Body of pancreas (tissue), 4 donors: Measurements from ENCODE around the gene BICD1. TPM values are rescaled to one million over a fixed set of nuclear protein-coding genes. Genes with fewer than 3 reads are reported as not detected.

Experiments used
- ATAC-seq: fragments of 150-250 bp; one replicate; pipeline ENCODE4 v1.9.1; 2016
- DNase-seq, 4 donors: peaks; one replicate each; pipeline ENCODE4 v3.0.0-alpha.2; 2019
- H3K27ac ChIP-seq, 4 donors: fragments of 200-600 bp; sonication (generic); 1 replicate in 3 of 4; 2 replicates in 1 of 4; pipeline versions ENCODE4 v1.5.1 to v1.6.1; 2016 to 2019; ENCODE audit warnings: mild to moderate bottlenecking in 1 of 4, mixed read lengths in 1 of 4, moderate library complexity in 1 of 4
- H3K27me3 ChIP-seq, 2 donors: fragments of 200-600 bp; sonication (generic); one replicate each; pipeline ENCODE4 v1.6.0; 2016; ENCODE audit warnings: mild to moderate bottlenecking in 1 of 2
- H3K36me3 ChIP-seq, 2 donors: fragments of 200-600 bp; sonication (generic); replicated peaks in 1 of 2; 2 replicates each; pipeline ENCODE4 v1.5.1; 2016; ENCODE audit warnings: low read depth in 2 of 2; ENCODE audit not compliant: insufficient read depth in 1 of 2
- H3K4me1 ChIP-seq: fragments of 200-600 bp; sonication (generic); one replicate; pipeline ENCODE4 v1.6.0; 2016
- H3K4me3 ChIP-seq, 2 donors: fragments of 200-600 bp; sonication (generic); 1 replicate in 1 of 2; 2 replicates in 1 of 2; pipeline ENCODE4 v1.5.1; 2016 to 2019
- H3K9me3 ChIP-seq, 3 donors: fragments of 200-600 bp; sonication (generic); 1 replicate in 2 of 3; 2 replicates in 1 of 3; pipeline ENCODE4 v1.5.1; 2016
- CTCF ChIP-seq, 7 experiments: fragments of 450-650 bp in 4 of 7; fragments of 200-600 bp in 3 of 7; sonication (generic) in 3 of 7; IDR thresholded peaks; one replicate each; pipeline ENCODE4 v1.5.1; 2016 to 2019; ENCODE audit warnings: antibody characterized with exemption in 7 of 7
- POLR2A ChIP-seq, 3 donors: fragments of 450-650 bp; IDR thresholded peaks; one replicate each; pipeline ENCODE4 v1.6.1; 2016; ENCODE audit warnings: antibody characterized with exemption in 3 of 3, mild to moderate bottlenecking in 2 of 3
- WGBS, 2 donors: methylation state at CpG; one replicate each; pipeline ENCODE4 v1.1.5; 2017; 5-methylcytosine and 5-hydroxymethylcytosine counted together
- intact Hi-C: fragments of 100-400 bp; cut with DNase I; formaldehyde crosslinking; loops from one replicate; pipeline ENCODE4 v1.15.1; 2023
- total RNA-seq, 2 donors: library from RNA; depleted of rRNA; stranded (reverse); fragments of >200 nt; gene quantifications; one replicate each; pipeline ENCODE4 v1.1.0, GENCODE V29; 2016

Gene BICD1
- total RNA-seq, 2 donors from 2014 or later: 3.0 to 6.2 TPM

GRCh38 chr12:32196250-32197198 is 89.9 kb downstream of the BICD1 start:
- WGBS, 2 donors: 75 to 93% methylated on average over 6 of the region's 6 CpGs
- Histone ChIP-seq H3K36me3 (no peaks in the 10 kb centered on the region), H3K4me1 (no peaks in the 10 kb centered on the region), H3K9me3 (no peaks in the 10 kb centered on the region), H3K27me3 (no peaks in the 10 kb centered on the region), H3K27ac (no peak overlapping the region), H3K4me3 (no peak overlapping the region)
- TF ChIP-seq CTCF (IDR thresholded peaks at IDR 0.05) (no peak), POLR2A (IDR thresholded peaks at IDR 0.05) (no peak)
- intact Hi-C loops: no loop called here
- ATAC-seq (no peak), DNase-seq (no peak)

DNA sequence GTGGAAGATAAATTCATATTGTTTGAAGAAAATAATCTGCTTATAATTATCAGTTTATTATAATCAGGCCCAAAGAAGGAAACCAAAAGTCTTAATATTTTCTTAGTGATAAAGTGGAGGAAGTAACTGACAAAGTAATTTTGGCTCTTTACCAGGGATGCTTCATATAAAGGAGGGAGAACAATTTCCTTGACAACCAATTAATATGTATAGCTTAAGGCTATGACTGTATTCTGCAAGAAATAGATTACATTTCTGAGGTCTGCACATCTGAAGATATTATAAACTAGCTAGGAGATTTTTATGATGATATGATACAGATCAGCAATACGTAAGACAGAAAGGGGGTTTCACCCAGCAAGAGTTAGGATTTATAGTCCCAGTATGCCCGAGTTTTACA is 90.8 kb downstream of the BICD1 start:
- no peak overlapping the region for H3K4me3 ChIP-seq
- no peaks in the 10 kb centered on the region for H3K27me3 ChIP-seq
- intact Hi-C loops: no loop called here
- WGBS, 2 donors: 62 to 81% methylated on average over 2 of the region's 2 CpGs
- H3K4me1 ChIP-seq: no peaks in the 10 kb centered on the region
- H3K9me3 ChIP-seq: no peaks in the 10 kb centered on the region
- TF ChIP-seq CTCF (IDR thresholded peaks at IDR 0.05) (no peak), POLR2A (IDR thresholded peaks at IDR 0.05) (no peak)
- DNase-seq (no peak), ATAC-seq (no peak)
- no peaks in the 10 kb centered on the region for H3K36me3 ChIP-seq
- no peak overlapping the region for H3K27ac ChIP-seq

GRCh38 chr12:32198555-32198954 is 91.9 kb downstream of the BICD1 start:
- intact Hi-C loops: no loop called here
- no peak overlapping the region for H3K27ac ChIP-seq
- H3K9me3 ChIP-seq: no peaks in the 10 kb centered on the region
- WGBS, 2 donors: 76 to 94% methylated on average over 2 of the region's 2 CpGs
- no peaks in the 10 kb centered on the region for H3K36me3 ChIP-seq
- TF ChIP-seq POLR2A (IDR thresholded peaks at IDR 0.05): no peak
- DNase-seq: no peak
- no peaks in the 10 kb centered on the region for H3K27me3 ChIP-seq
- no peaks in the 10 kb centered on the region for H3K4me1 ChIP-seq
- no peak overlapping the region for H3K4me3 ChIP-seq
- ATAC-seq: no peak

- H3K4me3 ChIP-seq: no peak overlapping the region
- no peaks in the 10 kb centered on the region for H3K9me3 ChIP-seq
- H3K27me3 ChIP-seq: no peaks in the 10 kb centered on the region
- TF ChIP-seq CTCF (IDR thresholded peaks at IDR 0.05): no peak
- no peak for TF ChIP-seq POLR2A (IDR thresholded peaks at IDR 0.05)
- no peak overlapping the region for H3K27ac ChIP-seq
- no peaks in the 10 kb centered on the region for H3K4me1 ChIP-seq
- ATAC-seq (no peak), DNase-seq (no peak)
- WGBS, 2 donors: 75 to 80% methylated on average over 2 of the region's 2 CpGs
- intact Hi-C loops: no loop called here
- no peaks in the 10 kb centered on the region for H3K36me3 ChIP-seq
Measured at GRCh38 chr12:32201096-32201495, 94.4 kb downstream of the BICD1 start.

DNA sequence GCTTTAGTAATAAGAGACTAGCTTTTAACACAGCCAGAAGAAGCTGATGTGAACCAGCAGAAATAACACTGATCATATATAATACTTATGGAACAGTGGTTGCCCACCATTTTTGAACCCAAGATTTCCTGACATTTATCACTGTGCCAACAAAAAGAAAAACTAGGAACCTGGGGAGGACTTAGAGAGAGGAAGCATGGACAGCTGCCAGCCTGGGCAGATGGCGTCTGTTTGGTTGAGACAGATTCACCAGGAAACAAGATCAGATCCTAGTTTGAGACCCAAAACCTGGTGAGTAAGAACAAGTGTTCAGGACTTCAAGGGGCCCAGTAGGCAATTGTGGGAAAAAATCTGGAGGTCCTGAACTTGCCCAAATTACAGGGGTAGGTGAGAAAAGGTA is 95.3 kb downstream of the BICD1 start:
- ATAC-seq (no peak), DNase-seq (peak in 2 of 4 donors; percentile 15 to 44)
- Histone ChIP-seq H3K27ac (no peak overlapping the region), H3K36me3 (no peaks in the 10 kb centered on the region), H3K4me3 (no peak overlapping the region), H3K4me1 (no peaks in the 10 kb centered on the region), H3K27me3 (no peaks in the 10 kb centered on the region), H3K9me3 (no peaks in the 10 kb centered on the region)
- TF ChIP-seq POLR2A (IDR thresholded peaks at IDR 0.05): no peak
- no peak for TF ChIP-seq CTCF (IDR thresholded peaks at IDR 0.05)
- WGBS, 2 donors: 78 to 96% methylated on average over 1 of the region's 1 CpG
- intact Hi-C loops: no loop called here
